ENCODE measurements around the gene MXRA5. TPM values are rescaled to one million over a fixed set of nuclear protein-coding genes. Genes with fewer than 3 reads are reported as not detected.

MXRA5 gene
- total and polyA plus RNA-seq, 10 of the 15 experiments (the other 5 are each of a cell fraction or from before 2014, with no cell fraction given): 0.01 to 0.03 TPM; not detected in 8

GRCh38 chrX:3362956-3363355, 16.5 kb upstream of the MXRA5 start:
- H3K4me3 ChIP-seq: no peak overlapping the region
- H3K9me3 ChIP-seq (replicated peaks; ENCODE audit: control insufficient read depth, insufficient read depth, low read length): no peaks in the 10 kb centered on the region
- no peaks in the 10 kb centered on the region for H4K20me1 ChIP-seq (ENCODE audit: control insufficient read depth, insufficient read depth)
- RAD21 ChIA-PET (ENCODE audit: unreplicated experiment): no interaction called here
- intact Hi-C loops (cut with micrococcal nuclease; ENCODE audit: unreplicated experiment): no loop called here
- CTCF ChIA-PET: no interaction called here
- no peak for DNase-seq (ENCODE audit: low read depth, low spot score)
- SMC1A ChIA-PET (ENCODE audit: uncharacterized antibody, unreplicated experiment): no interaction called here
- H3K36me3 ChIP-seq (ENCODE audit: control insufficient read depth in 2 of 2, insufficient read depth in 2 of 2, low read length in 1 of 2): no peaks in the 10 kb centered on the region
- H3K27ac ChIP-seq (ENCODE audit: control insufficient read depth, insufficient read depth): no peak overlapping the region
- BruUV-seq (replicated peaks): no TSS peak
- no peaks in the 10 kb centered on the region for H3K4me1 ChIP-seq (ENCODE audit: control insufficient read depth, insufficient read depth, low read length)
- WGBS (ENCODE audit: insufficient coverage, insufficient replicate concordance, low lambda C conversion rate, missing lambda C conversion rate): 47% methylated on average over 4 of the region's 4 CpGs
- no peaks in the 10 kb centered on the region for H3K27me3 ChIP-seq (replicated peaks in 1 of 2; ENCODE audit: control insufficient read depth in 2 of 2, insufficient read depth in 2 of 2, low read length in 1 of 2)
- no peak for FAIRE-seq
- TF ChIP-seq ZBED1 (IDR thresholded peaks at IDR 0.05; ENCODE audit: borderline replicate concordance) (no peak), NR2F1 (conservative IDR thresholded peaks at IDR 0.05) (no peak), RBBP5 (conservative IDR thresholded peaks at IDR 0.05) (no peak), EGR1 (IDR thresholded peaks at IDR 0.05; ENCODE audit: borderline replicate concordance in 1 of 2, low read depth in 2 of 2, low read length in 2 of 2) (no peak)
- H2AFZ ChIP-seq (ENCODE audit: control insufficient read depth, low read depth, low read length): no peak overlapping the region
- ATAC-seq: no peak
- H3K79me2 ChIP-seq (ENCODE audit: control insufficient read depth, insufficient read depth, low read length): no peaks in the 10 kb centered on the region
- in situ Hi-C loops (cut with MboI): no loop called here
- no peak overlapping the region; the same call in 1 of the 2 replicates for H3K9ac ChIP-seq (ENCODE audit: control insufficient read depth, insufficient read depth, low read length)
- no peak overlapping the region for H3K4me2 ChIP-seq (ENCODE audit: control insufficient read depth, insufficient read depth)
- POLR2A ChIA-PET: no interaction called here

- in situ Hi-C loops (cut with MboI): no loop called here
- FAIRE-seq: no peak
- WGBS (ENCODE audit: insufficient coverage, insufficient replicate concordance, low lambda C conversion rate, missing lambda C conversion rate): 58% methylated on average over 14 of the region's 14 CpGs
- ATAC-seq: no peak
- ChIA-PET CTCF (no interaction called here), POLR2A (no interaction called here), RAD21 (ENCODE audit: unreplicated experiment) (no interaction called here), SMC1A (ENCODE audit: uncharacterized antibody, unreplicated experiment) (no interaction called here)
- Histone ChIP-seq H3K9ac (ENCODE audit: control insufficient read depth, insufficient read depth, low read length) (no peak overlapping the region), H2AFZ (ENCODE audit: control insufficient read depth, low read depth, low read length) (no peak overlapping the region), H3K4me1 (ENCODE audit: control insufficient read depth, insufficient read depth, low read length) (no peaks in the 10 kb centered on the region), H3K36me3 (ENCODE audit: control insufficient read depth in 2 of 2, insufficient read depth in 2 of 2, low read length in 1 of 2) (no peaks in the 10 kb centered on the region), H3K4me2 (ENCODE audit: control insufficient read depth, insufficient read depth) (no peak overlapping the region), H3K4me3 (no peak overlapping the region), H3K27ac (ENCODE audit: control insufficient read depth, insufficient read depth) (no peak overlapping the region), H3K9me3 (replicated peaks; ENCODE audit: control insufficient read depth, insufficient read depth, low read length) (no peaks in the 10 kb centered on the region), H4K20me1 (ENCODE audit: control insufficient read depth, insufficient read depth) (no peaks in the 10 kb centered on the region), H3K27me3 (replicated peaks in 1 of 2; ENCODE audit: control insufficient read depth in 2 of 2, insufficient read depth in 2 of 2, low read length in 1 of 2) (no peaks in the 10 kb centered on the region), H3K79me2 (ENCODE audit: control insufficient read depth, insufficient read depth, low read length) (no peaks in the 10 kb centered on the region)
- no peak for DNase-seq (ENCODE audit: low read depth, low spot score)
- intact Hi-C loops (cut with micrococcal nuclease; ENCODE audit: unreplicated experiment): no loop called here
- no TSS peak for BruUV-seq (replicated peaks)
- TF ChIP-seq E2F4 (IDR thresholded peaks at IDR 0.05; ENCODE audit: low read depth, low read length) (no peak), SREBF1 (IDR thresholded peaks at IDR 0.05; ENCODE audit: low read length) (no peak), YY1 (IDR thresholded peaks at IDR 0.05; ENCODE audit: low read depth, low read length) (no peak), NBN (IDR thresholded peaks at IDR 0.05) (no peak), USF2 (IDR thresholded peaks at IDR 0.05; ENCODE audit: borderline replicate concordance, low read depth, low read length) (no peak), RAD51 (IDR thresholded peaks at IDR 0.05) (no peak), JUNB (IDR thresholded peaks at IDR 0.05) (no peak), DPF2 (IDR thresholded peaks at IDR 0.05) (no peak), GABPA (IDR thresholded peaks at IDR 0.05; ENCODE audit: low read depth) (no peak), CBFB (IDR thresholded peaks at IDR 0.05; ENCODE audit: low read depth) (no peak), HDAC2 (IDR thresholded peaks at IDR 0.05) (no peak)
Measured at GRCh38 chrX:3360881-3361280, 14.4 kb upstream of the MXRA5 start.
